HL-60 (cell line): ENCODE data around the gene TMEM140.

ENCODE experiments used
- DNase-seq, 2 experiments: peaks; one replicate each; pipeline ENCODE4 v3.0.0-alpha.2; 2010 to 2020; ENCODE audit warnings: low read depth in 1 of 2, low spot score in 1 of 2
- H3K27ac ChIP-seq: fragments of 250-450 bp; sonication (Bioruptor Pico); replicated peaks from 2 replicates; pipeline ENCODE4 v1.5.1; 2020; ENCODE audit warnings: mild to moderate bottlenecking, moderate library complexity
- H3K27me3 ChIP-seq: fragments of 250-450 bp; sonication (Bioruptor Pico); 2 replicates; pipeline ENCODE4 v1.5.1; 2021; ENCODE audit warnings: mild to moderate bottlenecking, moderate library complexity; ENCODE audit not compliant: insufficient read depth, poor library complexity, severe bottlenecking
- H3K4me3 ChIP-seq: replicated peaks from 2 replicates; pipeline ENCODE4 v1.5.1; 2011; ENCODE audit warnings: mild to moderate bottlenecking, control low read depth, low read length; ENCODE audit not compliant: insufficient read depth
- GABPA ChIP-seq: IDR thresholded peaks from 2 replicates; pipeline ENCODE4 v1.6.1; 2012; ENCODE audit warnings: low read depth
- POLR2AphosphoS5 ChIP-seq: IDR thresholded peaks from 2 replicates; pipeline ENCODE4 v1.6.1; 2012; ENCODE audit warnings: low read depth
- SPI1 ChIP-seq: IDR thresholded peaks from 2 replicates; pipeline ENCODE4 v1.6.1; 2012; ENCODE audit warnings: low read depth, mild to moderate bottlenecking, borderline replicate concordance
- TF ChIP-seq, protein P1 (sequence below): IDR thresholded peaks from one replicate; pipeline ENCODE4 v1.5.1; 2011; ENCODE audit warnings: low read length, control low read depth, inconsistent platforms; ENCODE audit not compliant: insufficient read depth
- TF ChIP-seq, protein P2 (sequence below): IDR thresholded peaks from 2 replicates; pipeline ENCODE4 v1.6.1; 2012; ENCODE audit warnings: low read depth; ENCODE audit not compliant: insufficient replicate concordance

TMEM140 gene

DNA sequence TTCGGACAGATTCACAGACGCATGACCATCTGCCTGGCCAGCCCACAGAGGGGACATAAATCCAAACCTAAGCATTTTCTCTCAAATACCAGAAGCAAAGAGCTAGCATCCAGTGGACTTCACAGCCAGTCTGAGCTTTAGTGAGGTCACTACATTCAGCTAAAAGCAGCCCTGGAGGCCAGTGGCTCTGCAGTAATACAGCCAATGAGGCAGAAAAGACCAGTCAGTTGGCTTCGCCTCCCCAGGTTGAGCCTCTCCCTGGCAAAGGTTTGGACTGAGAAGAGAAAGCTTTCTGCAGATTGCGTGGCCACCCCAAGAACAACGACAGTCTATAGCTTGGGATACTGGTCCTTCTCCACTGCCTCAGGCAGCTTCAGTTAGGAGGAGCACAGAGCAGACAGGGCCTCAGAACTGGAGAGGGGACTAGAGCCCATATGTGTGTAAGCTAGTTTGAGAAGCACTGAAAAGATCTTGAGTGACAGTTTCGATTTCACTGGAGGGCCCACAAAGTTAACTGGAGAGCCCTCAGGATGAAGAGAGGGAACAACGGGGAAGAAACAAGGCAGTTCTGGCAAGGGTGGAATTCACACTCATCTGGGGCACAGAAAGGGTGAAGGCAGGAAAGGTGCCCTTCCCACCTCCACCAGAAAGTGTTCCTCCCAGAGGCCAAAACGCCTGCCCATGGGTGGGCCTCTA, 59.7 kb downstream of the TMEM140 start:
- DNase-seq, result no peak
- TF ChIP-seq, protein P1, sequence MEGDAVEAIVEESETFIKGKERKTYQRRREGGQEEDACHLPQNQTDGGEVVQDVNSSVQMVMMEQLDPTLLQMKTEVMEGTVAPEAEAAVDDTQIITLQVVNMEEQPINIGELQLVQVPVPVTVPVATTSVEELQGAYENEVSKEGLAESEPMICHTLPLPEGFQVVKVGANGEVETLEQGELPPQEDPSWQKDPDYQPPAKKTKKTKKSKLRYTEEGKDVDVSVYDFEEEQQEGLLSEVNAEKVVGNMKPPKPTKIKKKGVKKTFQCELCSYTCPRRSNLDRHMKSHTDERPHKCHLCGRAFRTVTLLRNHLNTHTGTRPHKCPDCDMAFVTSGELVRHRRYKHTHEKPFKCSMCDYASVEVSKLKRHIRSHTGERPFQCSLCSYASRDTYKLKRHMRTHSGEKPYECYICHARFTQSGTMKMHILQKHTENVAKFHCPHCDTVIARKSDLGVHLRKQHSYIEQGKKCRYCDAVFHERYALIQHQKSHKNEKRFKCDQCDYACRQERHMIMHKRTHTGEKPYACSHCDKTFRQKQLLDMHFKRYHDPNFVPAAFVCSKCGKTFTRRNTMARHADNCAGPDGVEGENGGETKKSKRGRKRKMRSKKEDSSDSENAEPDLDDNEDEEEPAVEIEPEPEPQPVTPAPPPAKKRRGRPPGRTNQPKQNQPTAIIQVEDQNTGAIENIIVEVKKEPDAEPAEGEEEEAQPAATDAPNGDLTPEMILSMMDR, result no peak
- TF ChIP-seq, protein P2, sequence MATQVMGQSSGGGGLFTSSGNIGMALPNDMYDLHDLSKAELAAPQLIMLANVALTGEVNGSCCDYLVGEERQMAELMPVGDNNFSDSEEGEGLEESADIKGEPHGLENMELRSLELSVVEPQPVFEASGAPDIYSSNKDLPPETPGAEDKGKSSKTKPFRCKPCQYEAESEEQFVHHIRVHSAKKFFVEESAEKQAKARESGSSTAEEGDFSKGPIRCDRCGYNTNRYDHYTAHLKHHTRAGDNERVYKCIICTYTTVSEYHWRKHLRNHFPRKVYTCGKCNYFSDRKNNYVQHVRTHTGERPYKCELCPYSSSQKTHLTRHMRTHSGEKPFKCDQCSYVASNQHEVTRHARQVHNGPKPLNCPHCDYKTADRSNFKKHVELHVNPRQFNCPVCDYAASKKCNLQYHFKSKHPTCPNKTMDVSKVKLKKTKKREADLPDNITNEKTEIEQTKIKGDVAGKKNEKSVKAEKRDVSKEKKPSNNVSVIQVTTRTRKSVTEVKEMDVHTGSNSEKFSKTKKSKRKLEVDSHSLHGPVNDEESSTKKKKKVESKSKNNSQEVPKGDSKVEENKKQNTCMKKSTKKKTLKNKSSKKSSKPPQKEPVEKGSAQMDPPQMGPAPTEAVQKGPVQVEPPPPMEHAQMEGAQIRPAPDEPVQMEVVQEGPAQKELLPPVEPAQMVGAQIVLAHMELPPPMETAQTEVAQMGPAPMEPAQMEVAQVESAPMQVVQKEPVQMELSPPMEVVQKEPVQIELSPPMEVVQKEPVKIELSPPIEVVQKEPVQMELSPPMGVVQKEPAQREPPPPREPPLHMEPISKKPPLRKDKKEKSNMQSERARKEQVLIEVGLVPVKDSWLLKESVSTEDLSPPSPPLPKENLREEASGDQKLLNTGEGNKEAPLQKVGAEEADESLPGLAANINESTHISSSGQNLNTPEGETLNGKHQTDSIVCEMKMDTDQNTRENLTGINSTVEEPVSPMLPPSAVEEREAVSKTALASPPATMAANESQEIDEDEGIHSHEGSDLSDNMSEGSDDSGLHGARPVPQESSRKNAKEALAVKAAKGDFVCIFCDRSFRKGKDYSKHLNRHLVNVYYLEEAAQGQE, result no peak
- no peak for TF ChIP-seq POLR2AphosphoS5
- no peak for TF ChIP-seq GABPA
- no peak for TF ChIP-seq SPI1
- H3K27me3 ChIP-seq, result no peaks in the 10 kb centered on the region
- no peak overlapping the region for H3K4me3 ChIP-seq
- H3K27ac ChIP-seq, result no peak overlapping the region

- peak overlapping the region; percentile 48 for H3K27ac ChIP-seq
- no peak for DNase-seq
- TF ChIP-seq POLR2AphosphoS5 (no peak), SPI1 (no peak), GABPA (no peak)
- TF ChIP-seq, protein P1, result no peak
- TF ChIP-seq, protein P2, result no peak
- no peak overlapping the region for H3K4me3 ChIP-seq
- H3K27me3 ChIP-seq, result no peaks in the 10 kb centered on the region
Observed at GRCh38 chr7:135208102-135208793, 60.4 kb downstream of the TMEM140 start.

- TF ChIP-seq, protein P2, result no peak
- peak; percentile 71 for TF ChIP-seq SPI1
- H3K27me3 ChIP-seq, result no peaks in the 10 kb centered on the region
- no peak overlapping the region for H3K4me3 ChIP-seq
- H3K27ac ChIP-seq, result peak overlapping the region; percentile 48
- no peak for DNase-seq
Observed at GRCh38 chr7:135209225-135209834, 61.5 kb downstream of the TMEM140 start.
